Osteocyte (in vitro differentiated cells): Measurements from ENCODE around the gene NAALAD2. TPM values are rescaled to one million over a fixed set of nuclear protein-coding genes. Genes with fewer than 3 reads are reported as not detected.
"Not testable (repeated sequence)": the region's sequence is repeated elsewhere in the genome, so short reads cannot be mapped to it uniquely, and the experiment has no call there.

Experiments used
- DNase-seq: peaks from one replicate; pipeline ENCODE4 v3.0.0; 2021; ENCODE audit warnings: mixed read lengths; ENCODE audit not compliant: unreplicated experiment; ENCODE audit errors: extremely low spot score
- H3K27ac Mint-ChIP-seq: one replicate; pipeline ENCODE4 v1.8.0; 2021; ENCODE audit warnings: mild to moderate bottlenecking, mixed read lengths; ENCODE audit not compliant: unreplicated experiment
- H3K27me3 Mint-ChIP-seq: one replicate; pipeline ENCODE4 v1.8.0; 2021; ENCODE audit warnings: mixed read lengths; ENCODE audit not compliant: unreplicated experiment
- H3K36me3 Mint-ChIP-seq: one replicate; pipeline ENCODE4 v1.8.0; 2021; ENCODE audit warnings: mixed read lengths; ENCODE audit not compliant: unreplicated experiment
- H3K4me1 Mint-ChIP-seq: one replicate; pipeline ENCODE4 v1.8.0; 2021; ENCODE audit warnings: mixed read lengths; ENCODE audit not compliant: unreplicated experiment
- H3K4me3 Mint-ChIP-seq: one replicate; pipeline ENCODE4 v1.8.0; 2021; ENCODE audit warnings: mild to moderate bottlenecking, moderate library complexity, mixed read lengths; ENCODE audit not compliant: unreplicated experiment
- H3K9me3 Mint-ChIP-seq: one replicate; pipeline ENCODE4 v1.8.0; 2021; ENCODE audit warnings: mixed read lengths; ENCODE audit not compliant: unreplicated experiment
- CTCF ChIP-seq: fragments of 200-600 bp; sonication (generic); IDR thresholded peaks from 2 replicates; pipeline ENCODE4 v1.5.0; 2021; ENCODE audit warnings: antibody characterized with exemption, mild to moderate bottlenecking, moderate library complexity
- long read RNA-seq: library from polyadenylated mRNA; unstranded; transcript quantifications from one replicate; pipeline ENCODE4 v2.0.0, GENCODE V29; 2021
- total RNA-seq: library from RNA; stranded (reverse); gene quantifications from 2 replicates; pipeline ENCODE4 v1.2.1, GENCODE V29; 2021

Gene NAALAD2
- total RNA-seq: 3.9 and 5.5 TPM in 2 replicates
- long read RNA-seq, transcript NAALAD2-210 (19 exons, 3,600 nt): major isoform, 17 of 35 reads
- long read RNA-seq, partial matches to known transcripts: 13 of 35 reads
- long read RNA-seq, other reads (novel, unspliced or antisense): 2 of 35 reads

- no peak for TF ChIP-seq CTCF
- no peak for DNase-seq
- peaks cover 3% of the 10 kb centered on the region for H3K36me3 Mint-ChIP-seq
- peak within 1 kb of the TSS; percentile 62 for H3K27ac Mint-ChIP-seq
- peaks cover 5% of the 10 kb centered on the region for H3K27me3 Mint-ChIP-seq
- no peaks in the 10 kb centered on the region for H3K9me3 Mint-ChIP-seq
- peaks cover 23% of the 10 kb centered on the region for H3K4me1 Mint-ChIP-seq
- H3K4me3 Mint-ChIP-seq: peak within 1 kb of the TSS; percentile 81
These were observed at the start of gene NAALAD2 for GRCh38 chr11:90134478-90135003. NAALAD2 (plus strand) TSS chr11:90134663; CDS start chr11:90134759, 96 bp downstream.

GRCh38 chr11:90085650-90086049 lies 48.8 kb upstream of the NAALAD2 start, which contains the start of gene UBTFL1:
UBTFL1 (plus strand) TSS chr11:90085950; CDS start chr11:90085950, 0 bp downstream.
- not testable (repeated sequence) for DNase-seq, H3K27me3 Mint-ChIP-seq, H3K9me3 Mint-ChIP-seq, H3K4me1 Mint-ChIP-seq, H3K36me3 Mint-ChIP-seq, H3K4me3 Mint-ChIP-seq, H3K27ac Mint-ChIP-seq

- H3K36me3 Mint-ChIP-seq, H3K9me3 Mint-ChIP-seq, H3K4me3 Mint-ChIP-seq, H3K4me1 Mint-ChIP-seq, DNase-seq, H3K27ac Mint-ChIP-seq, H3K27me3 Mint-ChIP-seq: not testable (repeated sequence)
These were observed 45.7 kb upstream of the NAALAD2 start for GRCh38 chr11:90088731-90089130.

- not testable (repeated sequence) for H3K27ac Mint-ChIP-seq, H3K27me3 Mint-ChIP-seq, H3K9me3 Mint-ChIP-seq, H3K4me3 Mint-ChIP-seq, H3K36me3 Mint-ChIP-seq, DNase-seq, H3K4me1 Mint-ChIP-seq
These were observed 39.1 kb upstream of the NAALAD2 start for GRCh38 chr11:90095230-90095924.

DNA sequence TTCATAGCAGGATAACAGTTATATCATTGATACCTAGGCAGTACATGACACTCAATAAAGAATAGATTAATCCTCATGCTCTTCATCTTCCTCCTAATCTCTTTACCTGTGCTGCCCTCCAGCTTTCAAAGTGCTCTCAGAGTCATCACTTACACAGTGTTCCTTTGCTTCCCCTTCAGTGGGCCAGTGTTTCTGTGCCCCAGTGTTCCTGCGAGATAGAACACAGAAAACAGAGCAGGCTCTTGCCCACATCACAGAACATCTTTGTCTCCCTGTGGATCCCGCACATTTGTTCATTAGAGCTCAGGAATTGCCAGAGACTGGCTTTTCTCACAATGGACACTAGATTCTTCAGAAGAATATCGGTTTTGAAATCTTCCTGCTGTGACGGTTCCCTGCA lies 36.2 kb upstream of the NAALAD2 start:
- H3K4me3 Mint-ChIP-seq, H3K9me3 Mint-ChIP-seq, DNase-seq, H3K27ac Mint-ChIP-seq, H3K4me1 Mint-ChIP-seq, H3K36me3 Mint-ChIP-seq, H3K27me3 Mint-ChIP-seq: not testable (repeated sequence)

DNA sequence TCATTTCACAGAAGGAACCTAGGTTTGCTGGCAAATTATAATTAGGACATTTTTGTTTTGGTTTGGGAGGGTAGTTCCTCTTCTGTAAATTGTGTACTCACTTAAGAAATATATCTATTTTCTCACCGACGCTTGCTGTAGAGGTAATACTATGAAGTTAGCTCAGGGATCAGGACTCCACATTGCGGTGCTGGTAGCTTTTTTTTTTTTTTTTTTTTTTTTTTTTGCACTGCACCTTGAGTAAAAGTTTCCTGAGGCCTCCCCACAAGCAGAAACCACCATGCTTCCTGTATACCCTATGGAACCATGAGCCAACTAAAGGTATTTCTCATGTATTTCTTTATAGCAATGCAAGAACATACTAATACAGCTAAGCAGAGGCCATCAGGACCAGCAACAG lies 34.0 kb upstream of the NAALAD2 start:
- no peak for TF ChIP-seq CTCF
- H3K4me3 Mint-ChIP-seq: no peak overlapping the region
- no peaks in the 10 kb centered on the region for H3K36me3 Mint-ChIP-seq
- H3K4me1 Mint-ChIP-seq: no peaks in the 10 kb centered on the region
- H3K27ac Mint-ChIP-seq: no peak overlapping the region
- H3K9me3 Mint-ChIP-seq: no peaks in the 10 kb centered on the region
- no peak for DNase-seq
- peaks cover 10% of the 10 kb centered on the region for H3K27me3 Mint-ChIP-seq

DNA sequence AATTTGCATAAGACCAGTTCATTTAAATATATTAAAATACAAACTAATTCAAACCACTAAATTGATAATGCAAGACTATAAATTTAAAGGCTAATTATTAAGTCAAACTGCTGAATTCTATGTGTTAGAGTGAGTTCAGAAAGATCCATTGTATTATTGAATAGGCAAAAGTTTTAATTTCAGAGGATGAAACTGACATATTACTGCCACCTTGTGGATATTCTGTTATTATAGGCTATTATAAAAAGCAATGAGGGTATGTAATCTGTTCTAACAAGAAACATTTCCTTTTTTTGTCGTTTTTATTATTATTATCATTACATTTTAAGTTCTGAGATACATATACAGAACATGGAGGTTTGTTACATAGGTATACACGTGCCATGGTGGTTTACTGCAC lies 20.9 kb upstream of the NAALAD2 start:
- Mint-ChIP-seq H3K27me3 (peaks cover 31% of the 10 kb centered on the region), H3K4me3 (no peak overlapping the region), H3K9me3 (no peaks in the 10 kb centered on the region), H3K36me3 (no peaks in the 10 kb centered on the region), H3K27ac (no peak overlapping the region), H3K4me1 (no peaks in the 10 kb centered on the region)
- no peak for DNase-seq
- TF ChIP-seq CTCF: peak; percentile 61
